IPS-18a (cell line): Measurements from ENCODE around the gene WDFY1.

Experiments
- H3K27ac ChIP-seq: one replicate; pipeline ENCODE4 v1.5.1; 2013; ENCODE audit warnings: low read length
- H3K27me3 ChIP-seq: one replicate; pipeline ENCODE4 v1.6.1; 2013; ENCODE audit warnings: mild to moderate bottlenecking, low read length; ENCODE audit not compliant: control insufficient read depth, insufficient read depth
- H3K36me3 ChIP-seq: one replicate; pipeline ENCODE4 v1.6.1; 2013; ENCODE audit warnings: low read depth, low read length; ENCODE audit not compliant: control insufficient read depth
- H3K4me1 ChIP-seq: one replicate; pipeline ENCODE4 v1.6.1; 2013; ENCODE audit warnings: low read depth, low read length; ENCODE audit not compliant: control insufficient read depth
- H3K4me3 ChIP-seq: one replicate; pipeline ENCODE4 v1.5.1; 2013; ENCODE audit warnings: low read length
- H3K9ac ChIP-seq: one replicate; pipeline ENCODE4 v1.6.1; 2013; ENCODE audit warnings: mild to moderate bottlenecking, low read length, moderate library complexity
- H3K9me3 ChIP-seq: one replicate; pipeline ENCODE4 v1.6.1; 2013; ENCODE audit warnings: low read depth, low read length; ENCODE audit not compliant: control insufficient read depth

WDFY1 gene

GRCh38 chr2:223937535-223937934 lies 7.6 kb downstream of the WDFY1 start:
- Histone ChIP-seq H3K36me3 (no peaks in the 10 kb centered on the region), H3K4me3 (peak overlapping the region; percentile 8), H3K4me1 (peaks cover 43% of the 10 kb centered on the region), H3K27ac (peak overlapping the region; percentile 2), H3K9ac (peak overlapping the region; percentile 14), H3K9me3 (no peaks in the 10 kb centered on the region), H3K27me3 (no peaks in the 10 kb centered on the region)

GRCh38 chr2:223936862-223937326 lies 8.2 kb downstream of the WDFY1 start:
- peaks cover 43% of the 10 kb centered on the region for H3K4me1 ChIP-seq
- no peaks in the 10 kb centered on the region for H3K36me3 ChIP-seq
- H3K27ac ChIP-seq, result peak overlapping the region; percentile 2
- peak overlapping the region; percentile 14 for H3K9ac ChIP-seq
- no peaks in the 10 kb centered on the region for H3K27me3 ChIP-seq
- H3K4me3 ChIP-seq, result peak overlapping the region; percentile 8
- H3K9me3 ChIP-seq, result no peaks in the 10 kb centered on the region

GRCh38 chr2:223935459-223936125 lies 9.5 kb downstream of the WDFY1 start:
- no peak overlapping the region for H3K9ac ChIP-seq
- no peaks in the 10 kb centered on the region for H3K36me3 ChIP-seq
- H3K9me3 ChIP-seq, result no peaks in the 10 kb centered on the region
- H3K4me3 ChIP-seq, result peak overlapping the region; percentile 19
- no peaks in the 10 kb centered on the region for H3K27me3 ChIP-seq
- H3K27ac ChIP-seq, result no peak overlapping the region
- H3K4me1 ChIP-seq, result peaks cover 41% of the 10 kb centered on the region

GRCh38 chr2:223934870-223935269 lies 10.3 kb downstream of the WDFY1 start:
- H3K4me1 ChIP-seq, result peaks cover 45% of the 10 kb centered on the region
- peak overlapping the region; percentile 19 for H3K4me3 ChIP-seq
- no peaks in the 10 kb centered on the region for H3K36me3 ChIP-seq
- no peaks in the 10 kb centered on the region for H3K9me3 ChIP-seq
- no peak overlapping the region for H3K27ac ChIP-seq
- no peaks in the 10 kb centered on the region for H3K27me3 ChIP-seq
- H3K9ac ChIP-seq, result no peak overlapping the region

GRCh38 chr2:223932816-223933800 lies 12.0 kb downstream of the WDFY1 start:
- H3K27me3 ChIP-seq, result no peaks in the 10 kb centered on the region
- no peaks in the 10 kb centered on the region for H3K9me3 ChIP-seq
- peaks cover 42% of the 10 kb centered on the region for H3K4me1 ChIP-seq
- no peaks in the 10 kb centered on the region for H3K36me3 ChIP-seq
- no peak overlapping the region for H3K27ac ChIP-seq
- H3K9ac ChIP-seq, result no peak overlapping the region
- no peak overlapping the region for H3K4me3 ChIP-seq

GRCh38 chr2:223930103-223930976 lies 14.8 kb downstream of the WDFY1 start:
- Histone ChIP-seq H3K27me3 (no peaks in the 10 kb centered on the region), H3K36me3 (peaks cover under 1% of the 10 kb centered on the region), H3K27ac (no peak overlapping the region), H3K9ac (no peak overlapping the region), H3K4me3 (no peak overlapping the region), H3K4me1 (peaks cover 14% of the 10 kb centered on the region), H3K9me3 (no peaks in the 10 kb centered on the region)

GRCh38 chr2:223929571-223930102 lies 15.5 kb downstream of the WDFY1 start:
- Histone ChIP-seq H3K27me3 (no peaks in the 10 kb centered on the region), H3K4me1 (peaks cover 7% of the 10 kb centered on the region), H3K4me3 (no peak overlapping the region), H3K9ac (no peak overlapping the region), H3K36me3 (peaks cover 3% of the 10 kb centered on the region), H3K9me3 (no peaks in the 10 kb centered on the region), H3K27ac (no peak overlapping the region)

- Histone ChIP-seq H3K9me3 (no peaks in the 10 kb centered on the region), H3K27me3 (no peaks in the 10 kb centered on the region), H3K4me3 (no peak overlapping the region), H3K27ac (no peak overlapping the region), H3K36me3 (peaks cover 3% of the 10 kb centered on the region), H3K4me1 (peaks cover 6% of the 10 kb centered on the region), H3K9ac (no peak overlapping the region)
Observed at GRCh38 chr2:223928113-223929006, 16.8 kb downstream of the WDFY1 start.

- H3K27me3 ChIP-seq, result no peaks in the 10 kb centered on the region
- H3K27ac ChIP-seq, result no peak overlapping the region
- H3K9ac ChIP-seq, result no peak overlapping the region
- peaks cover 3% of the 10 kb centered on the region for H3K36me3 ChIP-seq
- no peaks in the 10 kb centered on the region for H3K9me3 ChIP-seq
- peaks cover 4% of the 10 kb centered on the region for H3K4me1 ChIP-seq
- no peak overlapping the region for H3K4me3 ChIP-seq
Observed at GRCh38 chr2:223925106-223925505, 20.0 kb downstream of the WDFY1 start.

- H3K4me3 ChIP-seq, result no peak overlapping the region
- no peaks in the 10 kb centered on the region for H3K27me3 ChIP-seq
- no peaks in the 10 kb centered on the region for H3K4me1 ChIP-seq
- no peak overlapping the region for H3K9ac ChIP-seq
- H3K36me3 ChIP-seq, result peaks cover 3% of the 10 kb centered on the region
- H3K27ac ChIP-seq, result no peak overlapping the region
- H3K9me3 ChIP-seq, result no peaks in the 10 kb centered on the region
Observed at GRCh38 chr2:223923976-223924375, 21.2 kb downstream of the WDFY1 start.
